HepG2 (cell line): ENCODE data around the gene SELENOV. TPM values are rescaled to one million over a fixed set of nuclear protein-coding genes. Genes with fewer than 3 reads are reported as not detected.

Experiments used
- AKNA ChIP-seq: sonication (generic); formaldehyde crosslinking; IDR thresholded peaks from 2 replicates; pipeline ENCODE4 v1.4.0; 2020; ENCODE audit warnings: missing genetic modification reagents, borderline replicate concordance
- FOXJ3 ChIP-seq: sonication (generic); formaldehyde crosslinking; IDR thresholded peaks from 2 replicates; pipeline ENCODE4 v1.4.0; 2020; ENCODE audit warnings: missing genetic modification reagents, mild to moderate bottlenecking, borderline replicate concordance
- GRHL1 ChIP-seq: sonication (generic); formaldehyde crosslinking; conservative IDR thresholded peaks from 2 replicates; pipeline ENCODE4 v1.8.0; 2022; ENCODE audit warnings: missing genetic modification reagents
- GZF1 ChIP-seq: sonication (generic); formaldehyde crosslinking; IDR thresholded peaks from 2 replicates; pipeline ENCODE4 v1.5.1; 2020; ENCODE audit warnings: mild to moderate bottlenecking, missing genetic modification reagents
- ISX ChIP-seq: sonication (generic); formaldehyde crosslinking; conservative IDR thresholded peaks from 2 replicates; pipeline ENCODE4 v1.5.0; 2020; ENCODE audit warnings: missing genetic modification reagents
- NFKBIZ ChIP-seq: IDR thresholded peaks from 2 replicates; pipeline ENCODE4 v1.6.1; 2018; ENCODE audit warnings: missing genetic modification reagents, missing compliant biosample characterization
- PHF20 ChIP-seq: sonication (generic); formaldehyde crosslinking; IDR thresholded peaks from 2 replicates; pipeline ENCODE4 v1.5.0; 2020; ENCODE audit warnings: mild to moderate bottlenecking, missing genetic modification reagents
- PTBP1 ChIP-seq: fragments of 200-400 bp; formaldehyde crosslinking; IDR thresholded peaks from 2 replicates; pipeline ENCODE4 v1.6.1; 2018; ENCODE audit warnings: low read length, low read depth; ENCODE audit not compliant: poor library complexity, severe bottlenecking
- TFAP4 ChIP-seq: sonication (generic); IDR thresholded peaks from 2 replicates; pipeline ENCODE4 v1.6.1; 2016; ENCODE audit warnings: low read depth, borderline replicate concordance
- TRAFD1 ChIP-seq: sonication (generic); formaldehyde crosslinking; IDR thresholded peaks from 2 replicates; pipeline ENCODE4 v1.5.1; 2020; ENCODE audit warnings: missing genetic modification reagents, mild to moderate bottlenecking, borderline replicate concordance
- ZBTB25 ChIP-seq: IDR thresholded peaks from 2 replicates; pipeline ENCODE4 v1.6.1; 2018; ENCODE audit warnings: missing genetic modification reagents
- ZBTB44 ChIP-seq: sonication (generic); formaldehyde crosslinking; IDR thresholded peaks from 2 replicates; pipeline ENCODE4 v1.4.0; 2020; ENCODE audit warnings: missing genetic modification reagents
- ZNF644 ChIP-seq: IDR thresholded peaks from 2 replicates; pipeline ENCODE4 v1.6.1; 2016; ENCODE audit warnings: low read depth
- ZNF674 ChIP-seq: sonication (generic); formaldehyde crosslinking; IDR thresholded peaks from 2 replicates; pipeline ENCODE4 v1.5.0; 2020; ENCODE audit warnings: low read depth, mild to moderate bottlenecking, missing genetic modification reagents
- ZNF749 ChIP-seq: sonication (generic); formaldehyde crosslinking; IDR thresholded peaks from 2 replicates; pipeline ENCODE4 v1.8.0; 2022; ENCODE audit warnings: mild to moderate bottlenecking, missing genetic modification reagents, moderate library complexity, borderline replicate concordance
- polyA plus RNA-seq, 8 experiments: library from polyadenylated mRNA; depleted of rRNA in 3 of 8; stranded (reverse) in 7 of 8; unstranded in 1 of 8; fragments of >200 nt; fragmentation: Illumina TruSeq in 4 of 8; extraction: Trizol in 4 of 8; gene quantifications; 2 replicates each; pipeline versions ENCODE4 v1.2.1 to v1.2.3, GENCODE V29; 2011 to 2016; ENCODE audit warnings: low read depth in 4 of 8, missing spikeins in 1 of 8, mixed read lengths in 1 of 8; ENCODE audit not compliant: insufficient read depth in 1 of 8
- total RNA-seq, 5 experiments: library from RNA; depleted of rRNA; stranded (reverse); fragments of >200 nt; fragmentation: Illumina TruSeq; extraction: Trizol; gene quantifications; 2 replicates each; pipeline ENCODE4 v1.2.3, GENCODE V29; 2016; ENCODE audit warnings: low read depth in 1 of 5

The SELENOV gene
- total and polyA plus RNA-seq, 2 of the 13 experiments (the other 11 are each of a cell fraction or from before 2014, with no cell fraction given) = not detected

- no peak for TF ChIP-seq ZNF674 (CRISPR knock-in tag)
- TF ChIP-seq ZNF749 (CRISPR knock-in tag) = no peak
- TF ChIP-seq GRHL1 (CRISPR knock-in tag) = no peak
- TF ChIP-seq ZBTB44 (CRISPR knock-in tag) = no peak
- no peak for TF ChIP-seq AKNA (CRISPR knock-in tag)
- no peak for TF ChIP-seq FOXJ3 (CRISPR knock-in tag)
- TF ChIP-seq PTBP1 = peak; percentile 64
- no peak; the same call in 1 of the 2 replicates for TF ChIP-seq TFAP4
- TF ChIP-seq GZF1 (CRISPR knock-in tag) = no peak
- no peak for TF ChIP-seq ISX (CRISPR knock-in tag)
- TF ChIP-seq TRAFD1 (CRISPR knock-in tag) = no peak
- TF ChIP-seq ZNF644 = no peak
- TF ChIP-seq PHF20 (CRISPR knock-in tag) = peak; percentile 94
- TF ChIP-seq NFKBIZ = peak; percentile 57; the same call in 1 of the 2 replicates
- TF ChIP-seq ZBTB25 (CRISPR knock-in tag) = peak; percentile 79
Measured at GRCh38 chr19:39480337-39481228, 34.4 kb upstream of the SELENOV start, which contains the start of gene TIMM50 (continued).
